WTC11 (cell line): ENCODE data around the gene PTPRN. TPM values are rescaled to one million over a fixed set of nuclear protein-coding genes. Genes with fewer than 3 reads are reported as not detected.

Source experiments
- ATAC-seq: fragments of 200-7000 bp; cut with Tn5 transposase; 2 replicates; pipeline ENCODE4 v1.10.0; 2021; ENCODE audit warnings: mild to moderate bottlenecking, moderate library complexity
- CTCF ChIA-PET: fragments of 300-600 bp; sonication (Branson Sonifier 250); formaldehyde crosslinking; loops from one replicate; lab custom pipeline; 2021; ENCODE audit warnings: antibody characterized with exemption; lab: Charles Lee
- POLR2A ChIA-PET: fragments of 350-600 bp; sonication (Branson Sonifier 250); formaldehyde crosslinking; loops from one replicate; lab custom pipeline; 2021; ENCODE audit warnings: antibody characterized with exemption; lab: Charles Lee
- DNase-seq: peaks from one replicate; pipeline ENCODE4 v3.0.0; 2021; ENCODE audit warnings: low spot score
- H3K27ac Mint-ChIP-seq: 2 replicates; pipeline ENCODE4 v1.8.0; 2021; ENCODE audit warnings: mixed read lengths
- H3K27me3 Mint-ChIP-seq: 2 replicates; pipeline ENCODE4 v1.8.0; 2021; ENCODE audit warnings: low read depth, mild to moderate bottlenecking, moderate library complexity, mixed read lengths
- H3K36me3 Mint-ChIP-seq: 2 replicates; pipeline ENCODE4 v1.8.0; 2021; ENCODE audit warnings: mixed read lengths
- H3K4me1 Mint-ChIP-seq: 2 replicates; pipeline ENCODE4 v1.8.0; 2022; ENCODE audit warnings: mixed read lengths
- H3K4me3 Mint-ChIP-seq: 2 replicates; pipeline ENCODE4 v1.8.0; 2021; ENCODE audit warnings: mild to moderate bottlenecking, moderate library complexity, mixed read lengths
- H3K9me3 Mint-ChIP-seq: 2 replicates; pipeline ENCODE4 v1.8.0; 2021; ENCODE audit warnings: mixed read lengths
- AFF4 ChIP-seq: sonication (generic); formaldehyde crosslinking; IDR thresholded peaks from 2 replicates; pipeline ENCODE4 v1.8.1; 2023; ENCODE audit warnings: mild to moderate bottlenecking, missing genetic modification reagents, borderline replicate concordance
- ATF6 ChIP-seq: sonication (generic); formaldehyde crosslinking; IDR thresholded peaks from 2 replicates; pipeline ENCODE4 v1.8.1; 2023; ENCODE audit warnings: mild to moderate bottlenecking, missing genetic modification reagents
- CDX4 ChIP-seq: fragments of 250-450 bp; sonication (Bioruptor Pico); IDR thresholded peaks from 2 replicates; pipeline ENCODE4 v1.9.0; 2021; ENCODE audit warnings: moderate library complexity, mild to moderate bottlenecking, inconsistent platforms, borderline replicate concordance
- E2F5 ChIP-seq: sonication (generic); formaldehyde crosslinking; IDR thresholded peaks from 2 replicates; pipeline ENCODE4 v1.8.1; 2022; ENCODE audit warnings: mild to moderate bottlenecking, moderate library complexity, missing genetic modification reagents
- FOXK1 ChIP-seq: sonication (generic); formaldehyde crosslinking; IDR thresholded peaks from 2 replicates; pipeline ENCODE4 v1.8.0; 2022; ENCODE audit warnings: mild to moderate bottlenecking, moderate library complexity, missing genetic modification reagents
- JAZF1 ChIP-seq: fragments of 250-450 bp; sonication (Bioruptor Pico); IDR thresholded peaks from 2 replicates; pipeline ENCODE4 v1.9.0; 2021; ENCODE audit warnings: moderate library complexity, mild to moderate bottlenecking, inconsistent platforms
- MLX ChIP-seq: sonication (generic); formaldehyde crosslinking; IDR thresholded peaks from 2 replicates; pipeline ENCODE4 v1.8.1; 2023; ENCODE audit warnings: mild to moderate bottlenecking, missing genetic modification reagents, moderate library complexity
- NFATC4 ChIP-seq: fragments of 250-450 bp; sonication (Bioruptor Pico); IDR thresholded peaks from 2 replicates; pipeline ENCODE4 v1.9.0; 2021; ENCODE audit warnings: mild to moderate bottlenecking
- PRDM15 ChIP-seq: sonication (generic); formaldehyde crosslinking; IDR thresholded peaks from 2 replicates; pipeline ENCODE4 v1.8.0; 2022; ENCODE audit warnings: missing genetic modification reagents
- PRRX2 ChIP-seq: fragments of 250-450 bp; sonication (Bioruptor Pico); IDR thresholded peaks from 2 replicates; pipeline ENCODE4 v1.8.0; 2021; ENCODE audit warnings: mild to moderate bottlenecking
- RELA ChIP-seq: sonication (generic); formaldehyde crosslinking; IDR thresholded peaks from 2 replicates; pipeline ENCODE4 v1.8.1; 2022; ENCODE audit warnings: missing genetic modification reagents, mild to moderate bottlenecking, borderline replicate concordance
- SMAD3 ChIP-seq: sonication (generic); formaldehyde crosslinking; IDR thresholded peaks from 2 replicates; pipeline ENCODE4 v1.8.0; 2022; ENCODE audit warnings: missing genetic modification reagents, mild to moderate bottlenecking, borderline replicate concordance
- SOX15 ChIP-seq: fragments of 250-450 bp; sonication (Bioruptor Pico); IDR thresholded peaks from 2 replicates; pipeline ENCODE4 v1.9.0; 2021; ENCODE audit warnings: mild to moderate bottlenecking
- TP53 ChIP-seq: sonication (generic); formaldehyde crosslinking; IDR thresholded peaks from 2 replicates; pipeline ENCODE4 v1.8.1; 2023; ENCODE audit warnings: mild to moderate bottlenecking, missing genetic modification reagents
- ZNF263 ChIP-seq: sonication (generic); formaldehyde crosslinking; IDR thresholded peaks from 2 replicates; pipeline ENCODE4 v1.8.1; 2022; ENCODE audit warnings: low read depth, mild to moderate bottlenecking, moderate library complexity, missing genetic modification reagents
- ZNF425 ChIP-seq: fragments of 250-450 bp; sonication (Bioruptor Pico); conservative IDR thresholded peaks from 2 replicates; pipeline ENCODE4 v1.9.0; 2021; ENCODE audit warnings: mild to moderate bottlenecking
- total RNA-seq: library from RNA; stranded (reverse); gene quantifications from 3 replicates; pipeline ENCODE4 v1.2.3, GENCODE V29; 2021

PTPRN gene
- total RNA-seq, 1 experiment from 2014 or later = 3.8 TPM

- TF ChIP-seq SOX15 (CRISPR knock-in tag) = no peak
- no peak for TF ChIP-seq CDX4 (CRISPR knock-in tag)
- TF ChIP-seq FOXK1 (CRISPR knock-in tag) = no peak
- no peak for TF ChIP-seq ATF6 (CRISPR knock-in tag)
- TF ChIP-seq SMAD3 = no peak
- no peak for TF ChIP-seq RELA (CRISPR knock-in tag)
- TF ChIP-seq JAZF1 (CRISPR knock-in tag) = no peak
- no peak for TF ChIP-seq TP53 (CRISPR knock-in tag)
- no peak for TF ChIP-seq PRDM15
- no peak for TF ChIP-seq ZNF425 (CRISPR knock-in tag)
- TF ChIP-seq E2F5 = no peak
- no peak for TF ChIP-seq AFF4
- TF ChIP-seq ZNF263 = no peak
- TF ChIP-seq PRRX2 = no peak
- no peak for TF ChIP-seq NFATC4 (CRISPR knock-in tag)
- TF ChIP-seq MLX (CRISPR knock-in tag) = no peak
- Mint-ChIP-seq H3K36me3 (peaks cover 19% of the 10 kb centered on the region; the same call in 1 of the 2 replicates), H3K27me3 (peaks cover 57% of the 10 kb centered on the region), H3K4me3 (peak overlapping the region; percentile 79), H3K9me3 (no peaks in the 10 kb centered on the region), H3K4me1 (peaks cover 25% of the 10 kb centered on the region), H3K27ac (peak overlapping the region; percentile 41; the same call in 1 of the 2 replicates)
- POLR2A ChIA-PET = interaction anchor here (1.3 to 2.5 kb wide), 5 partner anchors 27 to 76 kb away, joined by 4 to 15 read pairs (median 9); partner anchors contain the start of genes ABCB6, CNPPD1, DNAJB2 and ZFAND2B
- DNase-seq (no peak), ATAC-seq (no peak)
- CTCF ChIA-PET = interaction anchor here (0.7 to 4.7 kb wide), 7 partner anchors 25 to 257 kb away, joined by 3 to 33 read pairs (median 6); partner anchors contain the start of gene ABCB6
Measured at GRCh38 chr2:219252570-219252899, 56.7 kb downstream of the PTPRN start.
